Breast epithelium (tissue), 3 donors: Measurements from ENCODE around the gene MED31.

Experiments
- POLR2A ChIP-seq: fragments of 450-650 bp; IDR thresholded peaks from one replicate; pipeline ENCODE4 v1.6.1; 2016; ENCODE audit warnings: antibody characterized with exemption, mild to moderate bottlenecking, moderate library complexity
- TF ChIP-seq, protein P1 (sequence below), 3 donors: fragments of 450-650 bp; IDR thresholded peaks; one replicate each; pipeline ENCODE4 v1.5.1; 2016 to 2017; ENCODE audit warnings: antibody characterized with exemption in 3 of 3, mild to moderate bottlenecking in 3 of 3, moderate library complexity in 3 of 3

DNA sequence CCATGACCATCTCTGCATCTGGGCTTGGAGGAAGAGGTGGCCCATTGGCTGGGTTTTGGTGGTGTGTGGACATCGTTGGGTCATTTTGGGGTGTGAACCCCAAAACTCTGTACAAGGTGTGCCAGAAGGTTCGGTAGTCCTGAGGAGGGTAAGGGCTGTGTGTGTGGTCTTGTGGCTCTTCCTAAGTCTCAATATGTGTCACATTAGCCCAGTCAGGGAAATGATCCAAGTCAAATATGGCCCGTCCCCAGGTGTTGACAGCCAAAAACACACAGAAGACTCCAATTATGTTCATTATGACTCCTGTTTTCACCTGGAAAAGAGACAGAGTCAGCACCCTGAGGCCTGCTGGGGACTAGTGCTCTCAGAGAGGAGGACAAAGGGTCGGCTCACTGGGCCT is 34.6 kb upstream of the MED31 start:
- TF ChIP-seq, protein P1, sequence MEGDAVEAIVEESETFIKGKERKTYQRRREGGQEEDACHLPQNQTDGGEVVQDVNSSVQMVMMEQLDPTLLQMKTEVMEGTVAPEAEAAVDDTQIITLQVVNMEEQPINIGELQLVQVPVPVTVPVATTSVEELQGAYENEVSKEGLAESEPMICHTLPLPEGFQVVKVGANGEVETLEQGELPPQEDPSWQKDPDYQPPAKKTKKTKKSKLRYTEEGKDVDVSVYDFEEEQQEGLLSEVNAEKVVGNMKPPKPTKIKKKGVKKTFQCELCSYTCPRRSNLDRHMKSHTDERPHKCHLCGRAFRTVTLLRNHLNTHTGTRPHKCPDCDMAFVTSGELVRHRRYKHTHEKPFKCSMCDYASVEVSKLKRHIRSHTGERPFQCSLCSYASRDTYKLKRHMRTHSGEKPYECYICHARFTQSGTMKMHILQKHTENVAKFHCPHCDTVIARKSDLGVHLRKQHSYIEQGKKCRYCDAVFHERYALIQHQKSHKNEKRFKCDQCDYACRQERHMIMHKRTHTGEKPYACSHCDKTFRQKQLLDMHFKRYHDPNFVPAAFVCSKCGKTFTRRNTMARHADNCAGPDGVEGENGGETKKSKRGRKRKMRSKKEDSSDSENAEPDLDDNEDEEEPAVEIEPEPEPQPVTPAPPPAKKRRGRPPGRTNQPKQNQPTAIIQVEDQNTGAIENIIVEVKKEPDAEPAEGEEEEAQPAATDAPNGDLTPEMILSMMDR (IDR thresholded peaks at IDR 0.05) = no peak
- TF ChIP-seq POLR2A = no peak
